HG03108 (cell line): ENCODE results near the gene ROPN1.

ENCODE experiments used
- ATAC-seq: cut with Tn5 transposase; IDR thresholded peaks from one replicate; pipeline ENCODE4 v1.9.1; 2021; ENCODE audit warnings: moderate library complexity; ENCODE audit not compliant: unreplicated experiment

ROPN1 gene

GRCh38 chr3:123951522-123952447 is 40.1 kb downstream of the ROPN1 start:
- no peak for ATAC-seq

- ATAC-seq, result no peak
Observed at GRCh38 chr3:123949641-123950040, 42.3 kb downstream of the ROPN1 start.

GRCh38 chr3:123948449-123948848 is 43.5 kb downstream of the ROPN1 start:
- no peak for ATAC-seq

GRCh38 chr3:123947482-123947881 is 44.4 kb downstream of the ROPN1 start:
- ATAC-seq, result no peak

- ATAC-seq, result no peak
Observed at GRCh38 chr3:123941542-123941941, 50.4 kb downstream of the ROPN1 start.

GRCh38 chr3:123941121-123941520 is 50.8 kb downstream of the ROPN1 start:
- ATAC-seq, result no peak

- ATAC-seq, result no peak
Observed at GRCh38 chr3:123939706-123940105, 52.2 kb downstream of the ROPN1 start.

GRCh38 chr3:123936400-123936799 is 55.5 kb downstream of the ROPN1 start:
- no peak for ATAC-seq

GRCh38 chr3:123935830-123936229 is 56.1 kb downstream of the ROPN1 start:
- no peak for ATAC-seq

GRCh38 chr3:123934250-123934649 is 57.7 kb downstream of the ROPN1 start:
- no peak for ATAC-seq

GRCh38 chr3:123930445-123930844 is 61.5 kb downstream of the ROPN1 start:
- no peak for ATAC-seq

- no peak for ATAC-seq
Observed at GRCh38 chr3:123929325-123929724, 62.6 kb downstream of the ROPN1 start.

GRCh38 chr3:123926396-123926795 is 65.5 kb downstream of the ROPN1 start:
- no peak for ATAC-seq

- no peak for ATAC-seq
Observed at GRCh38 chr3:123920868-123921267, 71.1 kb downstream of the ROPN1 start.

- ATAC-seq, result no peak
Observed at GRCh38 chr3:123920383-123920782, 71.5 kb downstream of the ROPN1 start.

GRCh38 chr3:123919353-123919752 is 72.6 kb downstream of the ROPN1 start:
- ATAC-seq, result no peak
